Measurements from ENCODE around the gene ADAM15.

DNA sequence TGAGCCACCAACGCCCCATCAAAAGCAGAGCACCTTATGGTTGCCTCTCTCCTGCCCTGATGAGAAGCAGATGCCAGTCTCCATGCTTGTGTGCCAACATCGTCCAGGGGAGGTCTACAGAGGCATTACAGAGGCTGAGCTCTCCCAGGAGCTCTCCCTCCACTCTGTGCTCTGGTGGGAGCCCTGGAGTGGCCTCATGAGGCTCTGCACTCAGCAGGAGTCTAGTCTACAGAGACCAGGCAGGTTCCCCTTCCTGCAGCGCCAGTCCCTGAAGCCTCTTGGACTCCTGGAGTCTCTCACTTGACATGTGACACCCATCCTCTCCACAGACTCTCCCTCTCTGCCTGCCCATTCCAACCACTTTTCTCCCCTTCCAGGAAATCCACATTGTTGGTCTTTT lies 14.1 kb upstream of the ADAM15 start:
- TF ChIP-seq SIN3A (IDR thresholded peaks at IDR 0.05; ENCODE audit: borderline replicate concordance, insufficient read depth, low read depth, low read length): no peak
- TF ChIP-seq, protein P1, sequence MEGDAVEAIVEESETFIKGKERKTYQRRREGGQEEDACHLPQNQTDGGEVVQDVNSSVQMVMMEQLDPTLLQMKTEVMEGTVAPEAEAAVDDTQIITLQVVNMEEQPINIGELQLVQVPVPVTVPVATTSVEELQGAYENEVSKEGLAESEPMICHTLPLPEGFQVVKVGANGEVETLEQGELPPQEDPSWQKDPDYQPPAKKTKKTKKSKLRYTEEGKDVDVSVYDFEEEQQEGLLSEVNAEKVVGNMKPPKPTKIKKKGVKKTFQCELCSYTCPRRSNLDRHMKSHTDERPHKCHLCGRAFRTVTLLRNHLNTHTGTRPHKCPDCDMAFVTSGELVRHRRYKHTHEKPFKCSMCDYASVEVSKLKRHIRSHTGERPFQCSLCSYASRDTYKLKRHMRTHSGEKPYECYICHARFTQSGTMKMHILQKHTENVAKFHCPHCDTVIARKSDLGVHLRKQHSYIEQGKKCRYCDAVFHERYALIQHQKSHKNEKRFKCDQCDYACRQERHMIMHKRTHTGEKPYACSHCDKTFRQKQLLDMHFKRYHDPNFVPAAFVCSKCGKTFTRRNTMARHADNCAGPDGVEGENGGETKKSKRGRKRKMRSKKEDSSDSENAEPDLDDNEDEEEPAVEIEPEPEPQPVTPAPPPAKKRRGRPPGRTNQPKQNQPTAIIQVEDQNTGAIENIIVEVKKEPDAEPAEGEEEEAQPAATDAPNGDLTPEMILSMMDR (IDR thresholded peaks at IDR 0.05): no peak
- no peak for TF ChIP-seq TCF7L2 (IDR thresholded peaks at IDR 0.05; ENCODE audit: low read depth, low read length)
- no peak for TF ChIP-seq POLR2AphosphoS5 (IDR thresholded peaks at IDR 0.05; ENCODE audit: low read depth, low read length)
- TF ChIP-seq, protein P2, sequence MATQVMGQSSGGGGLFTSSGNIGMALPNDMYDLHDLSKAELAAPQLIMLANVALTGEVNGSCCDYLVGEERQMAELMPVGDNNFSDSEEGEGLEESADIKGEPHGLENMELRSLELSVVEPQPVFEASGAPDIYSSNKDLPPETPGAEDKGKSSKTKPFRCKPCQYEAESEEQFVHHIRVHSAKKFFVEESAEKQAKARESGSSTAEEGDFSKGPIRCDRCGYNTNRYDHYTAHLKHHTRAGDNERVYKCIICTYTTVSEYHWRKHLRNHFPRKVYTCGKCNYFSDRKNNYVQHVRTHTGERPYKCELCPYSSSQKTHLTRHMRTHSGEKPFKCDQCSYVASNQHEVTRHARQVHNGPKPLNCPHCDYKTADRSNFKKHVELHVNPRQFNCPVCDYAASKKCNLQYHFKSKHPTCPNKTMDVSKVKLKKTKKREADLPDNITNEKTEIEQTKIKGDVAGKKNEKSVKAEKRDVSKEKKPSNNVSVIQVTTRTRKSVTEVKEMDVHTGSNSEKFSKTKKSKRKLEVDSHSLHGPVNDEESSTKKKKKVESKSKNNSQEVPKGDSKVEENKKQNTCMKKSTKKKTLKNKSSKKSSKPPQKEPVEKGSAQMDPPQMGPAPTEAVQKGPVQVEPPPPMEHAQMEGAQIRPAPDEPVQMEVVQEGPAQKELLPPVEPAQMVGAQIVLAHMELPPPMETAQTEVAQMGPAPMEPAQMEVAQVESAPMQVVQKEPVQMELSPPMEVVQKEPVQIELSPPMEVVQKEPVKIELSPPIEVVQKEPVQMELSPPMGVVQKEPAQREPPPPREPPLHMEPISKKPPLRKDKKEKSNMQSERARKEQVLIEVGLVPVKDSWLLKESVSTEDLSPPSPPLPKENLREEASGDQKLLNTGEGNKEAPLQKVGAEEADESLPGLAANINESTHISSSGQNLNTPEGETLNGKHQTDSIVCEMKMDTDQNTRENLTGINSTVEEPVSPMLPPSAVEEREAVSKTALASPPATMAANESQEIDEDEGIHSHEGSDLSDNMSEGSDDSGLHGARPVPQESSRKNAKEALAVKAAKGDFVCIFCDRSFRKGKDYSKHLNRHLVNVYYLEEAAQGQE (IDR thresholded peaks at IDR 0.05; ENCODE audit: insufficient read depth in 1 of 2, low read depth in 2 of 2, low read length in 1 of 2): no peak
